Neural cell (in vitro differentiated cells): ENCODE measurements around the gene ARPC1B.

Source experiments
- EP300 ChIP-seq: fragments of 450-650 bp; conservative IDR thresholded peaks from 2 replicates; pipeline ENCODE4 v1.6.1; 2014; ENCODE audit warnings: antibody characterized with exemption, mild to moderate bottlenecking, moderate library complexity; ENCODE audit not compliant: poor library complexity, severe bottlenecking
- EZH2 ChIP-seq: fragments of 200-600, 300-800 bp; shearing (Covaris generic), sonication (generic); IDR thresholded peaks from 2 replicates; pipeline ENCODE4 v1.6.1; 2014; ENCODE audit warnings: antibody characterized with exemption, low read length, borderline replicate concordance, mild to moderate bottlenecking; ENCODE audit not compliant: insufficient read depth, poor library complexity, severe bottlenecking
- MXI1 ChIP-seq: fragments of 450-650 bp; conservative IDR thresholded peaks from 2 replicates; pipeline ENCODE4 v1.6.1; 2014; ENCODE audit warnings: antibody characterized with exemption, mild to moderate bottlenecking; ENCODE audit not compliant: poor library complexity, severe bottlenecking
- POLR2AphosphoS5 ChIP-seq: IDR thresholded peaks from 2 replicates; pipeline ENCODE4 v1.6.1; 2012
- RAD21 ChIP-seq: fragments of 450-650 bp; conservative IDR thresholded peaks from 2 replicates; pipeline ENCODE4 v1.6.1; 2014; ENCODE audit warnings: antibody characterized with exemption, mild to moderate bottlenecking, moderate library complexity
- SMC3 ChIP-seq: fragments of 450-650 bp; conservative IDR thresholded peaks from 2 replicates; pipeline ENCODE4 v1.6.1; 2014; ENCODE audit warnings: antibody characterized with exemption, mild to moderate bottlenecking, moderate library complexity; ENCODE audit not compliant: poor library complexity
- TAF1 ChIP-seq: IDR thresholded peaks from 2 replicates; pipeline ENCODE4 v1.6.1; 2012; ENCODE audit warnings: low read depth
- TF ChIP-seq, protein P1 (sequence below): fragments of 450-650 bp; IDR thresholded peaks from 2 replicates; pipeline ENCODE4 v1.5.1; 2014; ENCODE audit warnings: antibody characterized with exemption, mild to moderate bottlenecking, moderate library complexity; ENCODE audit not compliant: poor library complexity, severe bottlenecking
- TF ChIP-seq, protein P2 (sequence below): IDR thresholded peaks from 2 replicates; pipeline ENCODE4 v1.6.1; 2012; ENCODE audit warnings: borderline replicate concordance

DNA sequence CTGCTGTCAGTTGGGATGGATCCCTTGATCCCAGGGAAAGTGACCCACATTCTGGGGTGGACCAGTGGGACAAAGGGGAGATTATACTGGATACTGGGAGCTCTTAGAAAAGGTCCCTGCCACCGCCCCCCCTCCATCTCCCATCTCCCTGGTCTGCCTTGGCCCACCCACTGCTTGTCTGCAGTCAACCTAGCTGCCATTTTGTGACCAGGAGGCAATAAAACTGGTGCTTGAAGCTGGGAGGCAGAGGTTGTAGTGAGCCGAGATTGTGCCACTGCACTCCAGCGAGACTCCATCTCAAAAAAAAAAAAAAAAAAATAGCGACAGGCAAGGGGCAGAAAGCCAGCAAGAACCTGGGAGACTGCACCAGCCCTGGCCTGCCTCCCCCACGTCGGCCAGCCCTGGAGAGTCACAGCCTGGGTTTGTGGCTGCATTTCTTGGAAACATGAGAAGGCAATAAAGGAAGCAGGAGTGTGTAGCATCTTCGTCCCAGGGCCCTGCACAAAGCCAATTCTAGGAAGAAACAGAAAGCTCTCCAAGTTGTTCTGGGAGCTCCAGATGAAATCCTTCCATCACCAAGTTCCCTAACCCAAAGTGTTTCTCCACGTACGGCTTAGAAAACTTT is 4.7 kb upstream of the ARPC1B start:
- TF ChIP-seq, protein P1, sequence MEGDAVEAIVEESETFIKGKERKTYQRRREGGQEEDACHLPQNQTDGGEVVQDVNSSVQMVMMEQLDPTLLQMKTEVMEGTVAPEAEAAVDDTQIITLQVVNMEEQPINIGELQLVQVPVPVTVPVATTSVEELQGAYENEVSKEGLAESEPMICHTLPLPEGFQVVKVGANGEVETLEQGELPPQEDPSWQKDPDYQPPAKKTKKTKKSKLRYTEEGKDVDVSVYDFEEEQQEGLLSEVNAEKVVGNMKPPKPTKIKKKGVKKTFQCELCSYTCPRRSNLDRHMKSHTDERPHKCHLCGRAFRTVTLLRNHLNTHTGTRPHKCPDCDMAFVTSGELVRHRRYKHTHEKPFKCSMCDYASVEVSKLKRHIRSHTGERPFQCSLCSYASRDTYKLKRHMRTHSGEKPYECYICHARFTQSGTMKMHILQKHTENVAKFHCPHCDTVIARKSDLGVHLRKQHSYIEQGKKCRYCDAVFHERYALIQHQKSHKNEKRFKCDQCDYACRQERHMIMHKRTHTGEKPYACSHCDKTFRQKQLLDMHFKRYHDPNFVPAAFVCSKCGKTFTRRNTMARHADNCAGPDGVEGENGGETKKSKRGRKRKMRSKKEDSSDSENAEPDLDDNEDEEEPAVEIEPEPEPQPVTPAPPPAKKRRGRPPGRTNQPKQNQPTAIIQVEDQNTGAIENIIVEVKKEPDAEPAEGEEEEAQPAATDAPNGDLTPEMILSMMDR, result no peak
- TF ChIP-seq EZH2, result no peak
- TF ChIP-seq TAF1, result no peak
- TF ChIP-seq, protein P2, sequence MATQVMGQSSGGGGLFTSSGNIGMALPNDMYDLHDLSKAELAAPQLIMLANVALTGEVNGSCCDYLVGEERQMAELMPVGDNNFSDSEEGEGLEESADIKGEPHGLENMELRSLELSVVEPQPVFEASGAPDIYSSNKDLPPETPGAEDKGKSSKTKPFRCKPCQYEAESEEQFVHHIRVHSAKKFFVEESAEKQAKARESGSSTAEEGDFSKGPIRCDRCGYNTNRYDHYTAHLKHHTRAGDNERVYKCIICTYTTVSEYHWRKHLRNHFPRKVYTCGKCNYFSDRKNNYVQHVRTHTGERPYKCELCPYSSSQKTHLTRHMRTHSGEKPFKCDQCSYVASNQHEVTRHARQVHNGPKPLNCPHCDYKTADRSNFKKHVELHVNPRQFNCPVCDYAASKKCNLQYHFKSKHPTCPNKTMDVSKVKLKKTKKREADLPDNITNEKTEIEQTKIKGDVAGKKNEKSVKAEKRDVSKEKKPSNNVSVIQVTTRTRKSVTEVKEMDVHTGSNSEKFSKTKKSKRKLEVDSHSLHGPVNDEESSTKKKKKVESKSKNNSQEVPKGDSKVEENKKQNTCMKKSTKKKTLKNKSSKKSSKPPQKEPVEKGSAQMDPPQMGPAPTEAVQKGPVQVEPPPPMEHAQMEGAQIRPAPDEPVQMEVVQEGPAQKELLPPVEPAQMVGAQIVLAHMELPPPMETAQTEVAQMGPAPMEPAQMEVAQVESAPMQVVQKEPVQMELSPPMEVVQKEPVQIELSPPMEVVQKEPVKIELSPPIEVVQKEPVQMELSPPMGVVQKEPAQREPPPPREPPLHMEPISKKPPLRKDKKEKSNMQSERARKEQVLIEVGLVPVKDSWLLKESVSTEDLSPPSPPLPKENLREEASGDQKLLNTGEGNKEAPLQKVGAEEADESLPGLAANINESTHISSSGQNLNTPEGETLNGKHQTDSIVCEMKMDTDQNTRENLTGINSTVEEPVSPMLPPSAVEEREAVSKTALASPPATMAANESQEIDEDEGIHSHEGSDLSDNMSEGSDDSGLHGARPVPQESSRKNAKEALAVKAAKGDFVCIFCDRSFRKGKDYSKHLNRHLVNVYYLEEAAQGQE, result no peak
- TF ChIP-seq RAD21, result no peak
- TF ChIP-seq POLR2AphosphoS5, result no peak
- no peak for TF ChIP-seq SMC3
- no peak for TF ChIP-seq MXI1
- no peak for TF ChIP-seq EP300
